Ishikawa (cell line): ENCODE measurements around the gene LHPP.

Experiments
- CEBPB ChIP-seq: IDR thresholded peaks from 2 replicates; pipeline ENCODE4 v1.6.1; 2012
- CREB1 ChIP-seq: IDR thresholded peaks from 2 replicates; pipeline ENCODE4 v1.6.1; 2012; ENCODE audit warnings: low read depth
- EGR1 ChIP-seq: IDR thresholded peaks from 2 replicates; pipeline ENCODE4 v1.6.1; 2012
- EP300 ChIP-seq: IDR thresholded peaks from 2 replicates; pipeline ENCODE4 v1.6.1; 2012; ENCODE audit warnings: borderline replicate concordance
- FOXM1 ChIP-seq: IDR thresholded peaks from 2 replicates; pipeline ENCODE4 v1.6.1; 2012; ENCODE audit warnings: low read depth, borderline replicate concordance
- NFIC ChIP-seq: IDR thresholded peaks from 2 replicates; pipeline ENCODE4 v1.6.1; 2012
- RAD21 ChIP-seq: IDR thresholded peaks from 2 replicates; pipeline ENCODE4 v1.6.1; 2012; ENCODE audit warnings: low read depth
- TAF1 ChIP-seq: IDR thresholded peaks from 2 replicates; pipeline ENCODE4 v1.6.1; 2012; ENCODE audit warnings: low read depth, mild to moderate bottlenecking
- TCF12 ChIP-seq: IDR thresholded peaks from 2 replicates; pipeline ENCODE4 v1.6.1; 2012; ENCODE audit warnings: low read depth
- TEAD4 ChIP-seq: IDR thresholded peaks from 2 replicates; pipeline ENCODE4 v1.6.1; 2012
- YY1 ChIP-seq: IDR thresholded peaks from 2 replicates; pipeline ENCODE4 v1.6.1; 2012; ENCODE audit warnings: low read depth
- ZBTB7A ChIP-seq: IDR thresholded peaks from 2 replicates; pipeline ENCODE4 v1.6.1; 2012; ENCODE audit warnings: low read depth
- TF ChIP-seq, protein P1 (sequence below): IDR thresholded peaks from 2 replicates; pipeline ENCODE4 v1.6.1; 2012
- TF ChIP-seq, protein P2 (sequence below): IDR thresholded peaks from 2 replicates; pipeline ENCODE4 v1.6.1; 2012; ENCODE audit warnings: low read depth, mild to moderate bottlenecking
- TF ChIP-seq, protein P3 (sequence below): IDR thresholded peaks from 2 replicates; pipeline ENCODE4 v1.6.1; 2012

LHPP gene

DNA sequence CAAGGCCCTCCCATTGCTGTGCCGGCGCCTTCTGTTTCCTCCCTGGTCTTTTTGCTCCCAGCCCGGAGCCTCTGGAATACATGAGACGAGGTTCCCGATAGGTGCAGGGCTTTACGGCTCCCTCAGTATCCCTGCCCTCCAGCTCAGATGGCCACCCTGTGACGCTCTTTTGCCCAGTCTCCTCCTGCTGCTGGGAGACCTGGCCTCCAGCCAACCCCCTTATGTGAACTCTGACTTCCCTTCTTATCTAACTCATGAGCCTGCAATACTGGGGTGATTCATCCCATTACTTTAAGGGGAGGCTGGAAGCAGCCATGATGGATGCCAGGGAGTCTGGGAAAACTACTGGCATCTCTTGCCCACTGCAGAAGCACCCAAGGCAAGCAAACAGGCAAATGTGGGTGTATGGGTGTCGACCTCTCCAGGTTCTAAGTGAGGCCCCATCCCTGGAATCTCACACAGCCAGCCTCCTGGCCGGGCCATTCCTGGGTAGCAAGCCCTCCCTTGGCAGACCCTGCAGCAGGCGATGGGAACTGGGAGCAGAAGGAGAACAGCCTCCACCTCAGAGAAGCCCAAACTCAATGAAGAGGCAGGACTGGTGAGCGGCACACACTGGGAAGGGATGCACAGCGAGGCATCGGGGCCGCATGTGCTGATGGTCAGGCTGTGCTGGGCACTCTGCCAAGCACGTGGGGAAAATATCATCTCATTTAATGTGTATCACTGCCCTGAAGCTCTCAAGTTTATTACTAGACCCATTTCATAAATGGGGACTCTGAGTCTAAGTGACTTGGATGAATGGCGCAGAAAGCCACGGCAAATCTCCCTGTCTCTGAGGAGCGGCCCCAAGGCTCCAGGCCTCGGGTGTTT is 185.1 kb downstream of the LHPP start:
- TF ChIP-seq, protein P1, sequence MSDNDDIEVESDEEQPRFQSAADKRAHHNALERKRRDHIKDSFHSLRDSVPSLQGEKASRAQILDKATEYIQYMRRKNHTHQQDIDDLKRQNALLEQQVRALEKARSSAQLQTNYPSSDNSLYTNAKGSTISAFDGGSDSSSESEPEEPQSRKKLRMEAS = no peak
- no peak for TF ChIP-seq ZBTB7A
- TF ChIP-seq RAD21 = no peak
- TF ChIP-seq NFIC = peak; percentile 9; the same call in 1 of the 2 replicates
- no peak for TF ChIP-seq TEAD4

- no peak for TF ChIP-seq CEBPB
- TF ChIP-seq TCF12 = no peak
- TF ChIP-seq, protein P2, sequence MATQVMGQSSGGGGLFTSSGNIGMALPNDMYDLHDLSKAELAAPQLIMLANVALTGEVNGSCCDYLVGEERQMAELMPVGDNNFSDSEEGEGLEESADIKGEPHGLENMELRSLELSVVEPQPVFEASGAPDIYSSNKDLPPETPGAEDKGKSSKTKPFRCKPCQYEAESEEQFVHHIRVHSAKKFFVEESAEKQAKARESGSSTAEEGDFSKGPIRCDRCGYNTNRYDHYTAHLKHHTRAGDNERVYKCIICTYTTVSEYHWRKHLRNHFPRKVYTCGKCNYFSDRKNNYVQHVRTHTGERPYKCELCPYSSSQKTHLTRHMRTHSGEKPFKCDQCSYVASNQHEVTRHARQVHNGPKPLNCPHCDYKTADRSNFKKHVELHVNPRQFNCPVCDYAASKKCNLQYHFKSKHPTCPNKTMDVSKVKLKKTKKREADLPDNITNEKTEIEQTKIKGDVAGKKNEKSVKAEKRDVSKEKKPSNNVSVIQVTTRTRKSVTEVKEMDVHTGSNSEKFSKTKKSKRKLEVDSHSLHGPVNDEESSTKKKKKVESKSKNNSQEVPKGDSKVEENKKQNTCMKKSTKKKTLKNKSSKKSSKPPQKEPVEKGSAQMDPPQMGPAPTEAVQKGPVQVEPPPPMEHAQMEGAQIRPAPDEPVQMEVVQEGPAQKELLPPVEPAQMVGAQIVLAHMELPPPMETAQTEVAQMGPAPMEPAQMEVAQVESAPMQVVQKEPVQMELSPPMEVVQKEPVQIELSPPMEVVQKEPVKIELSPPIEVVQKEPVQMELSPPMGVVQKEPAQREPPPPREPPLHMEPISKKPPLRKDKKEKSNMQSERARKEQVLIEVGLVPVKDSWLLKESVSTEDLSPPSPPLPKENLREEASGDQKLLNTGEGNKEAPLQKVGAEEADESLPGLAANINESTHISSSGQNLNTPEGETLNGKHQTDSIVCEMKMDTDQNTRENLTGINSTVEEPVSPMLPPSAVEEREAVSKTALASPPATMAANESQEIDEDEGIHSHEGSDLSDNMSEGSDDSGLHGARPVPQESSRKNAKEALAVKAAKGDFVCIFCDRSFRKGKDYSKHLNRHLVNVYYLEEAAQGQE = no peak
- TF ChIP-seq EGR1 = no peak
- TF ChIP-seq RAD21 = no peak
- no peak for TF ChIP-seq ZBTB7A
- no peak for TF ChIP-seq EP300
- TF ChIP-seq FOXM1 = no peak
- TF ChIP-seq, protein P3, sequence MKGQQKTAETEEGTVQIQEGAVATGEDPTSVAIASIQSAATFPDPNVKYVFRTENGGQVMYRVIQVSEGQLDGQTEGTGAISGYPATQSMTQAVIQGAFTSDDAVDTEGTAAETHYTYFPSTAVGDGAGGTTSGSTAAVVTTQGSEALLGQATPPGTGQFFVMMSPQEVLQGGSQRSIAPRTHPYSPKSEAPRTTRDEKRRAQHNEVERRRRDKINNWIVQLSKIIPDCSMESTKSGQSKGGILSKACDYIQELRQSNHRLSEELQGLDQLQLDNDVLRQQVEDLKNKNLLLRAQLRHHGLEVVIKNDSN = no peak
- no peak for TF ChIP-seq NFIC
- TF ChIP-seq TAF1 = no peak
- TF ChIP-seq, protein P1 = no peak
- no peak for TF ChIP-seq TEAD4
- no peak for TF ChIP-seq YY1
Measured at GRCh38 chr10:124647421-124648130, 186.0 kb downstream of the LHPP start.

- TF ChIP-seq TEAD4 = no peak
- TF ChIP-seq, protein P2 = no peak
- TF ChIP-seq EGR1 = no peak
- TF ChIP-seq TAF1 = no peak
- TF ChIP-seq EP300 = no peak
- TF ChIP-seq CEBPB = no peak
- TF ChIP-seq, protein P1 = no peak
- no peak for TF ChIP-seq RAD21
Measured at GRCh38 chr10:124648131-124648475, 186.5 kb downstream of the LHPP start.

- TF ChIP-seq, protein P1 = no peak
- TF ChIP-seq NFIC (no peak), TCF12 (no peak), TAF1 (no peak), FOXM1 (no peak), CEBPB (no peak), TEAD4 (no peak), ZBTB7A (no peak), EGR1 (no peak), EP300 (no peak), YY1 (no peak), CREB1 (no peak), RAD21 (no peak)
- TF ChIP-seq, protein P3 = no peak
- TF ChIP-seq, protein P2 = no peak
Measured at GRCh38 chr10:124648738-124649137, 187.1 kb downstream of the LHPP start.
